Astrocyte (in vitro differentiated cells and primary cell): Measurements from ENCODE around the gene NACA2.

Experiments used
- EZH2 ChIP-seq: IDR thresholded peaks from 2 replicates; pipeline ENCODE4 v1.6.1; 2012; ENCODE audit warnings: mild to moderate bottlenecking, low read length, inconsistent platforms; ENCODE audit not compliant: insufficient read depth
- TF ChIP-seq, protein P1 (sequence below): IDR thresholded peaks from 2 replicates; pipeline ENCODE4 v1.5.1; 2011; ENCODE audit warnings: low read depth, mild to moderate bottlenecking, inconsistent platforms, low read length, moderate library complexity; ENCODE audit not compliant: insufficient read depth

DNA sequence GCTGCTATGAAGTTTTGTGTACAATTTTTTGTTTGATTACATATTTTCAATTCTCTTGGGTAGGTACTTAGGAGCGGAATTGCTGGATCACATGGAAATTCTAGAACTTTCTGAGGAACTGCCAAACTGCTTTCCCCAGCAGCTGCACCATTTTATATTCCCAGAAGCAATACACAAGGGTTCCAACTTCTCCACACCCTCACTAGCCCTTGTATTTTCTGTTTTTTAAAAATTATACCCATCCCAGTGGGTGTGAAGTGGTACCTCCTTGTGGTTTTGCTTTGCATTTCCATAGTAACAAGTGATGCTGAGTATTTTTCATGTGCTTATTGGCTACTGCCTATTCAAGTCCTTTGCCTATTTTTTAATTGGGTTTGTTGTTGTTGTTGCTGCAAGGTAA is 20.9 kb downstream of the NACA2 start:
- TF ChIP-seq, protein P1, sequence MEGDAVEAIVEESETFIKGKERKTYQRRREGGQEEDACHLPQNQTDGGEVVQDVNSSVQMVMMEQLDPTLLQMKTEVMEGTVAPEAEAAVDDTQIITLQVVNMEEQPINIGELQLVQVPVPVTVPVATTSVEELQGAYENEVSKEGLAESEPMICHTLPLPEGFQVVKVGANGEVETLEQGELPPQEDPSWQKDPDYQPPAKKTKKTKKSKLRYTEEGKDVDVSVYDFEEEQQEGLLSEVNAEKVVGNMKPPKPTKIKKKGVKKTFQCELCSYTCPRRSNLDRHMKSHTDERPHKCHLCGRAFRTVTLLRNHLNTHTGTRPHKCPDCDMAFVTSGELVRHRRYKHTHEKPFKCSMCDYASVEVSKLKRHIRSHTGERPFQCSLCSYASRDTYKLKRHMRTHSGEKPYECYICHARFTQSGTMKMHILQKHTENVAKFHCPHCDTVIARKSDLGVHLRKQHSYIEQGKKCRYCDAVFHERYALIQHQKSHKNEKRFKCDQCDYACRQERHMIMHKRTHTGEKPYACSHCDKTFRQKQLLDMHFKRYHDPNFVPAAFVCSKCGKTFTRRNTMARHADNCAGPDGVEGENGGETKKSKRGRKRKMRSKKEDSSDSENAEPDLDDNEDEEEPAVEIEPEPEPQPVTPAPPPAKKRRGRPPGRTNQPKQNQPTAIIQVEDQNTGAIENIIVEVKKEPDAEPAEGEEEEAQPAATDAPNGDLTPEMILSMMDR, result no peak
- TF ChIP-seq EZH2, result no peak
